SHP77 treated with DMSO at 0.1 percent for 48 hours (cell line): Measurements from ENCODE around the gene UBL7.
A peak's percentile ranks its signal among the peaks of the same experiment; 100 is the strongest.
"Not testable (repeated sequence)": the region's sequence is repeated elsewhere in the genome, so short reads cannot be mapped to it uniquely, and the experiment has no call there.

Source experiments
- DNase-seq: peaks from one replicate; lab custom pipeline; 2025; lab: John Stamatoyannopoulos, UW

The UBL7 gene, protein sequence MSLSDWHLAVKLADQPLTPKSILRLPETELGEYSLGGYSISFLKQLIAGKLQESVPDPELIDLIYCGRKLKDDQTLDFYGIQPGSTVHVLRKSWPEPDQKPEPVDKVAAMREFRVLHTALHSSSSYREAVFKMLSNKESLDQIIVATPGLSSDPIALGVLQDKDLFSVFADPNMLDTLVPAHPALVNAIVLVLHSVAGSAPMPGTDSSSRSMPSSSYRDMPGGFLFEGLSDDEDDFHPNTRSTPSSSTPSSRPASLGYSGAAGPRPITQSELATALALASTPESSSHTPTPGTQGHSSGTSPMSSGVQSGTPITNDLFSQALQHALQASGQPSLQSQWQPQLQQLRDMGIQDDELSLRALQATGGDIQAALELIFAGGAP

GRCh38 chr15:74460871-74461846 lies at the start of gene UBL7:
UBL7 (minus strand) TSS chr15:74461160; CDS start chr15:74458867, 2,293 bp downstream.
- peak; percentile 93 for DNase-seq

- DNase-seq, result no peak
Observed at GRCh38 chr15:74506515-74506840, 45.5 kb upstream of the UBL7 start.

GRCh38 chr15:74505837-74506514 lies 45.0 kb upstream of the UBL7 start:
- DNase-seq, result no peak

DNA sequence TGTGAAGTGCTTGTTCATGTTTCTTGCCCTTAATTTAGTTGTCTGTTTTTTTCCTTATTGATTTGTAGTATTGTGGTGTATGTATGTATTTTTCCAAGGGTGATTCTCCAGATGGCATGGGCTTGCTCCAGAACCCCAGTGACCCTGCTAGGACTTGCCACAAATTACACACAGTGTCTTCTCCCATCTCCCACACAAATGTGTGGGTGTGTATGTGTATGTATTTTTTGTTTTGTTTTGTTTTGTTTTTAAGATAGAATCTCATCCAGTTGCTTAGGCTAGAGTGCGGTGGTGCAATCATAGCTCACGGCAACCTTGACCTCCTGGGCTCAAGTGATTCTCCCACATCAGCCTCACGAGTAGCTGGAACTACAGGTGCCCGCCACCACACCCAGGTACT lies 43.9 kb upstream of the UBL7 start:
- DNase-seq, result no peak

- no peak for DNase-seq
Observed at GRCh38 chr15:74504418-74504817, 43.5 kb upstream of the UBL7 start.

DNA sequence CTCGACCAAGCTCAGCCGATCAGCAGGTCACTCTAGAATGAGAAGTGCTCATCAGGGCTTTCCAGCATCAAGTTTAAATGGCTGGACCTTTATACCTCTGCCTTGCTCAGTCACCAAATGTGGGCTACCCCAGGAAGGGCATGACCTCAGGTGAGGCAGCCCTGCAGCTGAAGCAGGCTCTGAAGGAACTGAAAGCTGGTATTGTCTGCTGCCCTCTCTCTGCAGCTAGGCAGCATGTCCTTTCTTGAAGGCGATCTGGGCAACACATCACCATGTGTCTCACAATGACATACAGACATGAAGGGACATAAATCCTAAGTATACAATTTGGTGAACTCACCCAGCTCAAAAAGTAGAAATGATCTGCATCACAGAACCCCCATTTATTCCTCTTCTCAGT lies 41.3 kb upstream of the UBL7 start:
- no peak for DNase-seq

GRCh38 chr15:74500401-74500800 lies 39.4 kb upstream of the UBL7 start:
- DNase-seq, result no peak

GRCh38 chr15:74499366-74499765 lies 38.4 kb upstream of the UBL7 start:
- DNase-seq, result no peak

- DNase-seq, result peak; percentile 53
Observed at GRCh38 chr15:74497584-74497983, 36.6 kb upstream of the UBL7 start.

DNA sequence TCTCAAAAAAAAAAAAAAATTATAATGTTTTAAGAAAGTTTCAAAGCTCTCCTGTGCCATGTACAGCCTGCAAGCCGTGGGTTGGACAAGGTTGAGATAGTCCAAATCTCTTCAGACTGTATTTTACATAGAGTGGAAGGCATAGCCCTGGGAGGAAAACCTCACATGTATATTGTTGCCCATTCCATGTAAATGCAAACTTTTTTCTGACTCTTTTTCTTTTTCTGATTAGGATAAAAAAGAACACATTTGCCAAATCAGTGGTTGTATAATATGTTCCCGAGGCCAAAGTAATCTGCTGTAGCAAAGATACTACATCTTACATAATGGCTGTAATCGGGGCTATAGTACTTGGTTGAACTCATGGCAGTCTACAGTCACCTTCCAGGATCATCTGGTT lies 35.7 kb upstream of the UBL7 start:
- no peak for DNase-seq

GRCh38 chr15:74490339-74490689 lies 29.4 kb upstream of the UBL7 start:
- no peak for DNase-seq

DNA sequence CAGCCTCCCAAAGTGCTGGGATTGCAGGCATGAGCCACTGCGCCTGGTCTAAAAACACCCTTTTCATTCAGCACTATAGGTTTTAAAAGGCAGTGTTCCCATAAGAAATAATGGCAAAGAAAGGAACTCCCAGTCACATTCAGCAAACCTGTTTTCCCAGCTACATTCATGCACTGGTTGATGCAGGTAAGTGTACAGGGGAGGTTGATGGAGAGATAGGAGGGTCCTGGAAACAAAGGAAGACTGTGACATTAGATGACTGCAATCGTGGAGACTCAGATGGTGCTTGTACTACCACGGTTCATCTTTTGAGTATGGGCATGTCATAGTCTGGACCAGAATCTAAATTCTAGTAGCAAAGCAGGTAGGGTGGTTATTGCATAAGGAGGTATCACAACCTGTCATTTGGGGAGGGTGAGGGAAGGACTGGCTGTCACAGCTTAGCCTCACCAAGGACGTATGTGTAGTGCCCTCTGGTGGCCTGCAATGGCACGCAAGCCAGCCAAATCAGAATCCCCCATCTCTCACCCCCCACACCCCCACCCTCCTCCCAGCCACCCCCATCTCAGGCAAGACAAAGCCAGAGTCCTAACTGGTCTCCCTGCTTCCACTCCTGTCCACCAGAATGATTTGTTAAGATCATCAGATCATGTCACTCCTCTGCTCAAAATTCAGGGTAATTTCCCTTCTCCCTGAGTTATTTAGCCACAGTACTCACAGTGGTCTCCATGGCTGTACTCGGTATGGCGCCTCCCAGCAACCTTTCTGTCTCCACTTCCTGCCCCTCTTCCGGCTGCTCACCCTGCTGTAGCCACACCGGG lies 28.8 kb upstream of the UBL7 start:
- peak; percentile 0 for DNase-seq

- DNase-seq, result no peak
Observed at GRCh38 chr15:74488776-74489175, 27.8 kb upstream of the UBL7 start.

DNA sequence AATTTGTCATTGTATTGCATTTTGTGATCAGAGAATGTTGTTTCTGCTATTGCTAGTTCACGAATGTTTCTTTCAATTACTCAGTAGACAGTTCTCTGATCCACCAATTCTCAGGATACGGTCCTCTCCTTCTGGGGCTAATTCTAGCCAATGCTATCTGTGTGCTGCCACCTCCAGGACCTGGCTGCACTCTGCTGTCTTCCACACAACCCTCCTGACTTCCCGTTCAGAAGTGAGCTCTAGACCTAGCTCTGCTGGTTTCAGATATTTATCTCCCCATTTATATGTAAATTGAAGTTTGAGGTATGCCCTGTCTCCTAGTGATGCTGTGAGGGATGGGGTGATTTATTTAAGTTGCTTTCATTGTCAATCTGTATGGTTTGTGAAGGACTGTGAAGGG lies 21.7 kb upstream of the UBL7 start:
- DNase-seq, result no peak

- DNase-seq, result not testable (repeated sequence)
Observed at GRCh38 chr15:74480364-74480763, 19.4 kb upstream of the UBL7 start.

- not testable (repeated sequence) for DNase-seq
Observed at GRCh38 chr15:74471621-74472020, 10.7 kb upstream of the UBL7 start.

DNA sequence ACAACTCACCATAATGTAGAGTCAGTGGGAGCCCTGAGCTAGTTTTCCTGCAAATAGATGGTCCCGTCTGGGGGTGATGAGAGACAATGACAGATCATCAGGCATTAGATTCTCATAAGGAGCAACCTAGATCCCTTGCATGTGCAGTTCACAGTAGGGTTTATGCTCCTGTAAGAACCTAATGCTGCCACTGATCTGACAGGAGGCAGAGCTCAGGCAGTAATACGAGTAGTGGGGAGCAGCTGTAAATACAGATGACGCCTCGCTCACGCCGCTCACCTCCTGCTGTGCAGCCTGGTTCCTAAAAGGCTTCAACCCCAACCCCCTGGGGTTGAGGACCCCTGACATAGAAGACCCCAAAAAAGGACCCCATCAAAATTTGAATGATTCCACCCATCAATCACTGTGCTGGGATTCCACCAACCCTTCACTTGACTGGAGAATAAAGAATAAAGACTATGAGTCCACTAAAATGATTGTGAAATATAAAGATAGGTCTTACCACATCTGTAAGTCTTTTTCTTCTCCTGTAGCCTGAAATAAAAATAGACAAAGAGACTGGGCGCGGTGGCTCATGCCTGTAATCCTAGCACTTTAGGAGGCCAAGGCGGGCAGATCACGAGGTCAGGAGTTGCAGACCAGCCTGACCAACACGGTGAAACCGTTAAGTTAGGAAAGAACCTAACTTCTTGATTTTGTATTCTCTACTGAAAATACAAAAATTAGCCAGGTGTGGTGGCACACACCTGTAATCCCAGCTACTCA lies 9.9 kb upstream of the UBL7 start:
- no peak for DNase-seq

DNA sequence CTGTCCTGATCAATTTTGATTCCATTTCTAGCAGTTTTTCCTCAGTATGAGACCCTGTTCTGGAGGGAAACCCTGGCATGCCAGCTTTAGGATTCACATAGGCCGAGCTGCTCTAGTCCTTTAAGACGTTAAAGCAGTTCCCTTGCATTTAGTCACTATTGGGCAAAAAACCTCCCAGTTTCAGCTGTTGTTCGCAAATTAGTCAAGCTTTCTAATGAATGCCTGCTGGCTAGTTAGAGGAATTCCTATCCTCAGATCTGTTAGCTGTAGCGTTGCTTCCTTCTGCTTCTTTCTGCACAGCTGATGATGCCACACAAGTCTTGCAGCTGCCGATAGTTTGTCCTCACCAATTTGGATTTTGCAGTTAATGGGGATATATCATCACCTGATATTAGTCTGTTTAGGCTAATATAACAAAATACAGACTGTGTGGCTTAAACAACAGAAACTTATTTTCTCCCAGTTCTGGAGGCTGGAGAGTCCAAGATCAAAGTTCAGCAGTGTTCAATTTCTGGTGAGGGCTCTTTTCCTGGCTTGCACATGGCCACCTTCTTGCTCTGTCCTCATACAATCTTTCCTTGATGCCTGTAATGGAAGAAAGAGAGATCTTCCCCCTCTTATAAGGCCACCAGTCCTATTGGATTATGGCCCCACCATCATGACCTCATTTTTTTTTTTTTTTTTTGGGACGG lies 7.5 kb upstream of the UBL7 start:
- no peak for DNase-seq

GRCh38 chr15:74466570-74466969 lies 5.6 kb upstream of the UBL7 start:
- no peak for DNase-seq

- no peak for DNase-seq
Observed at GRCh38 chr15:74464897-74465296, 3.9 kb upstream of the UBL7 start.
